H9 (cell line): ENCODE measurements around the gene STAB2. TPM values are rescaled to one million over a fixed set of nuclear protein-coding genes. Genes with fewer than 3 reads are reported as not detected.

Experiments used
- DNase-seq: peaks from one replicate; pipeline ENCODE4 v3.0.0-alpha.2; 2017
- H2AFZ ChIP-seq: one replicate; pipeline ENCODE4 v1.6.1; 2013; ENCODE audit warnings: mild to moderate bottlenecking, low read length, control low read depth, moderate library complexity
- H2AK5ac ChIP-seq: 2 replicates; pipeline ENCODE4 v1.6.1; 2013; ENCODE audit warnings: low read length, control low read depth, mixed read lengths; ENCODE audit not compliant: insufficient read length
- H2BK120ac ChIP-seq: one replicate; pipeline ENCODE4 v1.6.1; 2013; ENCODE audit warnings: low read depth, mild to moderate bottlenecking, low read length, control low read depth, inconsistent platforms; ENCODE audit not compliant: poor library complexity, severe bottlenecking
- H2BK12ac ChIP-seq: 2 replicates; pipeline ENCODE4 v1.6.1; 2013; ENCODE audit warnings: low read length, control low read depth, mixed read lengths, low read depth; ENCODE audit not compliant: insufficient read length
- H2BK15ac ChIP-seq: 2 replicates; pipeline ENCODE4 v1.6.1; 2013; ENCODE audit warnings: low read depth, low read length, control low read depth
- H2BK20ac ChIP-seq: one replicate; pipeline ENCODE4 v1.6.1; 2013; ENCODE audit warnings: low read depth, mild to moderate bottlenecking, low read length, control low read depth, inconsistent platforms; ENCODE audit not compliant: poor library complexity, severe bottlenecking
- H2BK5ac ChIP-seq: 2 replicates; pipeline ENCODE4 v1.6.1; 2013; ENCODE audit warnings: low read length, control low read depth, mixed read lengths; ENCODE audit not compliant: insufficient read length
- H3K14ac ChIP-seq: 2 replicates; pipeline ENCODE4 v1.6.1; 2013; ENCODE audit warnings: low read length, control low read depth; ENCODE audit not compliant: insufficient read depth
- H3K18ac ChIP-seq: 2 replicates; pipeline ENCODE4 v1.6.1; 2013; ENCODE audit warnings: low read depth, mild to moderate bottlenecking, mixed read lengths, low read length, control low read depth; ENCODE audit not compliant: insufficient read length
- H3K23ac ChIP-seq: 2 replicates; pipeline ENCODE4 v1.6.1; 2013; ENCODE audit warnings: low read length, control low read depth, mixed read lengths, low read depth; ENCODE audit not compliant: insufficient read length
- H3K23me2 ChIP-seq: 2 replicates; pipeline ENCODE4 v1.6.1; 2013; ENCODE audit warnings: low read depth, mild to moderate bottlenecking, mixed read lengths, low read length, control low read depth; ENCODE audit not compliant: insufficient read length, poor library complexity, severe bottlenecking
- H3K27ac ChIP-seq: 2 replicates; pipeline ENCODE4 v1.5.1; 2013; ENCODE audit warnings: low read length, control low read depth, mixed read lengths, low read depth; ENCODE audit not compliant: insufficient read length
- H3K27me3 ChIP-seq: 2 replicates; pipeline ENCODE4 v1.6.1; 2013; ENCODE audit warnings: low read length, control low read depth, inconsistent platforms; ENCODE audit not compliant: insufficient read depth
- H3K4ac ChIP-seq: 2 replicates; pipeline ENCODE4 v1.6.1; 2013; ENCODE audit warnings: low read depth, mild to moderate bottlenecking, control low read depth, inconsistent platforms, low read length, moderate library complexity
- H3K4me1 ChIP-seq: 2 replicates; pipeline ENCODE4 v1.6.1; 2013; ENCODE audit warnings: low read length, control low read depth, inconsistent platforms; ENCODE audit not compliant: insufficient read depth
- H3K4me2 ChIP-seq: 2 replicates; pipeline ENCODE4 v1.6.1; 2013; ENCODE audit warnings: low read length, control low read depth, mixed read lengths; ENCODE audit not compliant: insufficient read length, insufficient read depth
- H3K56ac ChIP-seq: 2 replicates; pipeline ENCODE4 v1.6.1; 2013; ENCODE audit warnings: low read depth, mild to moderate bottlenecking, mixed read lengths, low read length, control low read depth; ENCODE audit not compliant: insufficient read length
- H3K79me1 ChIP-seq: 2 replicates; pipeline ENCODE4 v1.6.1; 2013; ENCODE audit warnings: low read depth, mild to moderate bottlenecking, moderate library complexity, low read length, control low read depth, inconsistent platforms; ENCODE audit not compliant: insufficient read depth, poor library complexity, severe bottlenecking
- H3K79me2 ChIP-seq: 2 replicates; pipeline ENCODE4 v1.6.1; 2013; ENCODE audit warnings: low read length, control low read depth, inconsistent platforms; ENCODE audit not compliant: insufficient read depth
- H3K9ac ChIP-seq: 2 replicates; pipeline ENCODE4 v1.6.1; 2013; ENCODE audit warnings: low read length, control low read depth, mixed read lengths; ENCODE audit not compliant: insufficient read length; ENCODE audit errors: extremely low read depth
- H3K9me3 ChIP-seq: one replicate; pipeline ENCODE4 v1.6.1; 2013; ENCODE audit warnings: low read depth, low read length, inconsistent platforms; ENCODE audit not compliant: control insufficient read depth
- H3T11ph ChIP-seq: one replicate; pipeline ENCODE4 v1.6.1; 2013; ENCODE audit warnings: mild to moderate bottlenecking, low read length, control low read depth, inconsistent platforms
- H4K20me1 ChIP-seq: one replicate; pipeline ENCODE4 v1.6.1; 2013; ENCODE audit not compliant: control insufficient read depth, insufficient read length, insufficient read depth
- H4K5ac ChIP-seq: 2 replicates; pipeline ENCODE4 v1.6.1; 2013; ENCODE audit warnings: low read depth, mild to moderate bottlenecking, mixed read lengths, low read length, control low read depth; ENCODE audit not compliant: insufficient read length
- H4K8ac ChIP-seq: replicated peaks from 2 replicates; pipeline ENCODE4 v1.6.1; 2013; ENCODE audit warnings: low read length, control low read depth, mixed read lengths, low read depth; ENCODE audit not compliant: insufficient read length
- H4K91ac ChIP-seq: 2 replicates; pipeline ENCODE4 v1.6.1; 2013; ENCODE audit warnings: low read depth, mild to moderate bottlenecking, moderate library complexity, mixed read lengths, low read length, control low read depth; ENCODE audit not compliant: insufficient read length
- H3K27ac Mint-ChIP-seq, 3 experiments: 2 replicates in 2 of 3; 3 replicates in 1 of 3; pipeline ENCODE4 v1.8.0; 2020 to 2021; ENCODE audit warnings: mixed read lengths in 3 of 3, mild to moderate bottlenecking in 1 of 3, moderate library complexity in 1 of 3
- H3K27me3 Mint-ChIP-seq: 2 replicates; pipeline ENCODE4 v1.8.0; 2021; ENCODE audit warnings: low read depth, mild to moderate bottlenecking, moderate library complexity, mixed read lengths
- H3K36me3 Mint-ChIP-seq, 3 experiments: 2 replicates in 2 of 3; 3 replicates in 1 of 3; pipeline ENCODE4 v1.8.0; 2020 to 2021; ENCODE audit warnings: low read depth in 3 of 3, mixed read lengths in 3 of 3; ENCODE audit not compliant: insufficient read depth in 1 of 3
- H3K4me1 Mint-ChIP-seq, 2 experiments: 2 replicates each; pipeline ENCODE4 v1.8.0; 2020; ENCODE audit warnings: mixed read lengths in 2 of 2
- H3K4me3 Mint-ChIP-seq, 2 experiments: 2 replicates in 1 of 2; 3 replicates in 1 of 2; pipeline ENCODE4 v1.8.0; 2020 to 2021; ENCODE audit warnings: mild to moderate bottlenecking in 2 of 2, mixed read lengths in 2 of 2, moderate library complexity in 1 of 2
- H3K9me3 Mint-ChIP-seq, 2 experiments: 2 replicates in 1 of 2; 3 replicates in 1 of 2; pipeline ENCODE4 v1.8.0; 2020; ENCODE audit warnings: mild to moderate bottlenecking in 2 of 2, mixed read lengths in 2 of 2, moderate library complexity in 1 of 2
- WGBS: extraction: QIAGEN DNeasy Blood & Tissue Kit; methylation state at CpG from one replicate; pipeline ENCODE4 v1.1.7; 2013; ENCODE audit warnings: missing lambda C conversion rate, low lambda C conversion rate, mixed read lengths; ENCODE audit not compliant: insufficient read length; ENCODE audit errors: extremely low coverage; 5-methylcytosine and 5-hydroxymethylcytosine counted together
- total RNA-seq: library from RNA; stranded (reverse); gene quantifications from 2 replicates; pipeline ENCODE4 v1.2.1, GENCODE V29; 2021
- TF ChIP-seq, protein P1 (sequence below): fragments of 200-600 bp; sonication (generic); conservative IDR thresholded peaks from 3 replicates; pipeline ENCODE4 v1.8.0; 2021; ENCODE audit warnings: antibody characterized with exemption, mild to moderate bottlenecking

Gene STAB2
- total RNA-seq, 1 experiment from 2014 or later, result 0.02 TPM

DNA sequence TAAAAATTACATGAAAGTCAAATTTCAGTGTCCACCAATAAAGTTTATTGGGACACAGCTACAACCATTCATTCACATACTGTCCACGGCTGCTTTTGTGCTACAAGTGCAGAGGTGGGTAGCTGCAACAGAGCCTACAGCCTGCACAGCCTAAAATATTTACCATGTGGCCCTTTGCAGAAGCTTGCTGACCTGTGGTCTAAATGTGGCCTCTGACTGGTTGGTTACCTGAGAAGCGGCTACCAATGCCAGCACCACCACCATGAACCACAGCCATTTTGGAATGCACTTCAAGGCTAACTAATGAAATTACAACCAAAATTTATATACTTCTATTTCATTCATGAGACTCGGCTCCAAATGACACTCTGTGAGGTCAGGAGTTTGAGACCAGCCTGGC, 195.3 kb downstream of the STAB2 start:
- Mint-ChIP-seq H3K36me3 (peaks cover 19 to 63% (median 58%) of the 10 kb centered on the region in 3 experiments), H3K9me3 (no peaks in the 10 kb centered on the region), H3K27ac (no peak overlapping the region), H3K4me1 (peaks cover 0 to 5% of the 10 kb centered on the region in 2 experiments; a peak in 1 of 4 replicates), H3K4me3 (no peak overlapping the region), H3K27me3 (no peaks in the 10 kb centered on the region)
- Histone ChIP-seq H2BK20ac (no peak overlapping the region), H3K79me2 (no peaks in the 10 kb centered on the region), H3K23ac (no peak overlapping the region), H3K27me3 (no peaks in the 10 kb centered on the region), H4K5ac (no peak overlapping the region), H3K79me1 (no peaks in the 10 kb centered on the region), H3K4me2 (no peak overlapping the region), H2AK5ac (no peak overlapping the region), H3K14ac (no peak overlapping the region), H3K27ac (no peak overlapping the region), H2BK5ac (no peak overlapping the region), H4K8ac (no peak overlapping the region), H2AFZ (no peak overlapping the region), H4K91ac (no peak overlapping the region), H3K4me1 (no peaks in the 10 kb centered on the region), H3K9ac (no peak overlapping the region), H3K23me2 (no peaks in the 10 kb centered on the region), H3K4ac (no peak overlapping the region), H4K20me1 (no peaks in the 10 kb centered on the region), H2BK120ac (no peak overlapping the region), H3T11ph (no peak overlapping the region), H2BK12ac (no peak overlapping the region), H3K18ac (no peak overlapping the region), H3K56ac (no peak overlapping the region), H2BK15ac (no peak overlapping the region), H3K9me3 (no peaks in the 10 kb centered on the region)
- DNase-seq, result no peak
- WGBS, result no CpG with 5 or more reads among the region's 3 CpGs
- TF ChIP-seq, protein P1, sequence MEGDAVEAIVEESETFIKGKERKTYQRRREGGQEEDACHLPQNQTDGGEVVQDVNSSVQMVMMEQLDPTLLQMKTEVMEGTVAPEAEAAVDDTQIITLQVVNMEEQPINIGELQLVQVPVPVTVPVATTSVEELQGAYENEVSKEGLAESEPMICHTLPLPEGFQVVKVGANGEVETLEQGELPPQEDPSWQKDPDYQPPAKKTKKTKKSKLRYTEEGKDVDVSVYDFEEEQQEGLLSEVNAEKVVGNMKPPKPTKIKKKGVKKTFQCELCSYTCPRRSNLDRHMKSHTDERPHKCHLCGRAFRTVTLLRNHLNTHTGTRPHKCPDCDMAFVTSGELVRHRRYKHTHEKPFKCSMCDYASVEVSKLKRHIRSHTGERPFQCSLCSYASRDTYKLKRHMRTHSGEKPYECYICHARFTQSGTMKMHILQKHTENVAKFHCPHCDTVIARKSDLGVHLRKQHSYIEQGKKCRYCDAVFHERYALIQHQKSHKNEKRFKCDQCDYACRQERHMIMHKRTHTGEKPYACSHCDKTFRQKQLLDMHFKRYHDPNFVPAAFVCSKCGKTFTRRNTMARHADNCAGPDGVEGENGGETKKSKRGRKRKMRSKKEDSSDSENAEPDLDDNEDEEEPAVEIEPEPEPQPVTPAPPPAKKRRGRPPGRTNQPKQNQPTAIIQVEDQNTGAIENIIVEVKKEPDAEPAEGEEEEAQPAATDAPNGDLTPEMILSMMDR, result no peak
